Measurements from ENCODE around the gene SPAM1. TPM values are rescaled to one million over a fixed set of nuclear protein-coding genes. Genes with fewer than 3 reads are reported as not detected.
"Not testable (repeated sequence)": the region's sequence is repeated elsewhere in the genome, so short reads cannot be mapped to it uniquely, and the experiment has no call there.

Gene SPAM1
- total RNA-seq, 4 donors from 2014 or later = not detected

DNA sequence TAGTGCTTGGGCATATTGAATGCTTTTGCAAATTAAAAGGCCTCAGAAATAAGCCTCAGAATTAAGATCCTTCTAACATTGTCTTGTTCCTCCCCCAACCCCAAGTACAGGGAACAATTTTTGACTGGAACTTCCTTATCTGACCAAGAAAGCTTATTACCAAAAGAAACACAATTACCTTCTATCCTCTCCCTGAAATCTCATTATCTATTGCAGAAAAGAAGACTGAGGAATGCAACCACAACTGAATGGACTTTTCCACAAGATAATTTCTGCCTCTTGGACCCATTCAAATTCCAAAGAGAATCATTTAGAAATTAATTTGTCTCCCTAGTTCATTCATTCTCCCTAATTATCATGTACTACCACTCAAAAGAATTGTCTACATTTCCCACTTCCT, 36.8 kb upstream of the SPAM1 start:
- Histone ChIP-seq H3K36me3 (no peaks in the 10 kb centered on the region), H3K27ac (no peak overlapping the region), H3K27me3 (no peaks in the 10 kb centered on the region), H3K4me1 (no peaks in the 10 kb centered on the region), H3K9me3 (no peaks in the 10 kb centered on the region), H3K4me3 (no peak overlapping the region)
- DNase-seq = no peak
- TF ChIP-seq, protein P1, sequence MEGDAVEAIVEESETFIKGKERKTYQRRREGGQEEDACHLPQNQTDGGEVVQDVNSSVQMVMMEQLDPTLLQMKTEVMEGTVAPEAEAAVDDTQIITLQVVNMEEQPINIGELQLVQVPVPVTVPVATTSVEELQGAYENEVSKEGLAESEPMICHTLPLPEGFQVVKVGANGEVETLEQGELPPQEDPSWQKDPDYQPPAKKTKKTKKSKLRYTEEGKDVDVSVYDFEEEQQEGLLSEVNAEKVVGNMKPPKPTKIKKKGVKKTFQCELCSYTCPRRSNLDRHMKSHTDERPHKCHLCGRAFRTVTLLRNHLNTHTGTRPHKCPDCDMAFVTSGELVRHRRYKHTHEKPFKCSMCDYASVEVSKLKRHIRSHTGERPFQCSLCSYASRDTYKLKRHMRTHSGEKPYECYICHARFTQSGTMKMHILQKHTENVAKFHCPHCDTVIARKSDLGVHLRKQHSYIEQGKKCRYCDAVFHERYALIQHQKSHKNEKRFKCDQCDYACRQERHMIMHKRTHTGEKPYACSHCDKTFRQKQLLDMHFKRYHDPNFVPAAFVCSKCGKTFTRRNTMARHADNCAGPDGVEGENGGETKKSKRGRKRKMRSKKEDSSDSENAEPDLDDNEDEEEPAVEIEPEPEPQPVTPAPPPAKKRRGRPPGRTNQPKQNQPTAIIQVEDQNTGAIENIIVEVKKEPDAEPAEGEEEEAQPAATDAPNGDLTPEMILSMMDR (IDR thresholded peaks at IDR 0.05) = no peak
- no peak for TF ChIP-seq POLR2A (IDR thresholded peaks at IDR 0.05)
- intact Hi-C loops (cut with DNase I; ENCODE audit: low total_unique reads) = no loop called here

DNA sequence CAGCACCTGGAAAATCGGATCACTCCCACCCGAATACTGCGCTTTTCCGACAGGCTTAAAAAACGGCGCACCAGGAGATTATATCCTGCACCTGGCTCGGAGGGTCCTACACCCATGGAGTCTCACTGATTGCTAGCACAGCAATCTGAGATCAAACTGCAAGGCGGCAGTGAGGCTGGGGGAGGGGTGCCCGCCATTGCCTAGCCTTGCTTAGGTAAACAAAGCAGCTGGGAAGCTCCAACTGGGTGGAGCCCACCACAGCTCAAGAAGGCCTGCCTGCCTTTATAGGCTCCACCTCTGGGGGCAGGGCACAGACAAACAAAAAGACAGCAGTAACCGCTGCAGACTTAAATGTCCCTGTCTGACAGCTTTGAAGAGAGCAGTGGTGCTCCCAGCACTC, 30.3 kb upstream of the SPAM1 start:
- H3K27me3 ChIP-seq; DNase-seq; intact Hi-C loops (cut with DNase I; ENCODE audit: low total_unique reads); H3K9me3 ChIP-seq; H3K27ac ChIP-seq; H3K4me3 ChIP-seq; H3K4me1 ChIP-seq; H3K36me3 ChIP-seq: not testable (repeated sequence)

DNA sequence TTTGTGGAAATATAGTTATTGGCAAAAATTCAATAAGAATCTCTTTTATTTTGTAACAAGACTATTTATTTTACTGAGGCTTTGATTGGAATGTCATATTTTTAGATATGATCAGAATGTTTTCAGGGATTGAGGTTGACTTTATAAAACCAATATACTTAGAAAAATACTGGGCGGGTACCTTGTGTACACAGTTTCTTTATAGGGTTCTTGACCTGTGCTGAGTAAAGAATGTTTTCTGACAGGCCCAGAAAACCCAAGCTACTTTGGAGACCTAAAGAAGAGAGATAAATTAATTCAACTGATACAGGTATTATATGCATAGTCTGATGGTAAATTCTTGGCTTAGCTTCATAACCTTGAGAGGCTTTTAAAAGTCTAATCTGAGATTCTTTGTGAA, 23.9 kb upstream of the SPAM1 start:
- no peaks in the 10 kb centered on the region for H3K36me3 ChIP-seq
- DNase-seq = no peak
- H3K4me1 ChIP-seq = no peaks in the 10 kb centered on the region
- TF ChIP-seq, protein P1 (IDR thresholded peaks at IDR 0.05) = no peak
- no peak for TF ChIP-seq POLR2A (IDR thresholded peaks at IDR 0.05)
- H3K27ac ChIP-seq = no peak overlapping the region
- intact Hi-C loops (cut with DNase I; ENCODE audit: low total_unique reads) = no loop called here
- H3K4me3 ChIP-seq = no peak overlapping the region
- no peaks in the 10 kb centered on the region for H3K9me3 ChIP-seq
- H3K27me3 ChIP-seq = no peaks in the 10 kb centered on the region

DNA sequence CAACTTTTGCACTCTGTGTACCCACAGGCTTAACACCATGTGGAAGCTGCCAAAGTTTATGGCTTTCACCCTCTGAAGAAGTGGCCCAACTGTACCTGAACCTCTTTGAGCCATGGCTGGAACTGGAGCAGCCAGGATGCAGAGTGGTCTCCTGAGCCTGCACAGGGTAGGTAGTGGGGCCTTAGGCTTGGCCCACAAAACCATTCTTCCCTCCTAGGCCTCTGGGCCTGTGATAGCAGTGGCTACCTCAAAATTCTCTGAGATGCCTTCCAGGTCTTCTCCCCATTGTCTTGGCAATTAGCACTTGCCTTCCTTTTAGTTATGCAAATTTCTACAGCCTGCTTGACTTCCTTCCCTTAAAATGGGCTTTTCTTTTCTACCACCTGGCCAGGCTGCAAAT, 19.3 kb upstream of the SPAM1 start:
- no peak overlapping the region for H3K27ac ChIP-seq
- intact Hi-C loops (cut with DNase I; ENCODE audit: low total_unique reads) = no loop called here
- DNase-seq = no peak
- no peaks in the 10 kb centered on the region for H3K9me3 ChIP-seq
- H3K4me1 ChIP-seq = no peaks in the 10 kb centered on the region
- TF ChIP-seq, protein P1 (IDR thresholded peaks at IDR 0.05) = no peak
- TF ChIP-seq POLR2A (IDR thresholded peaks at IDR 0.05) = no peak
- H3K27me3 ChIP-seq = no peaks in the 10 kb centered on the region
- H3K36me3 ChIP-seq = no peaks in the 10 kb centered on the region
- H3K4me3 ChIP-seq = no peak overlapping the region

DNA sequence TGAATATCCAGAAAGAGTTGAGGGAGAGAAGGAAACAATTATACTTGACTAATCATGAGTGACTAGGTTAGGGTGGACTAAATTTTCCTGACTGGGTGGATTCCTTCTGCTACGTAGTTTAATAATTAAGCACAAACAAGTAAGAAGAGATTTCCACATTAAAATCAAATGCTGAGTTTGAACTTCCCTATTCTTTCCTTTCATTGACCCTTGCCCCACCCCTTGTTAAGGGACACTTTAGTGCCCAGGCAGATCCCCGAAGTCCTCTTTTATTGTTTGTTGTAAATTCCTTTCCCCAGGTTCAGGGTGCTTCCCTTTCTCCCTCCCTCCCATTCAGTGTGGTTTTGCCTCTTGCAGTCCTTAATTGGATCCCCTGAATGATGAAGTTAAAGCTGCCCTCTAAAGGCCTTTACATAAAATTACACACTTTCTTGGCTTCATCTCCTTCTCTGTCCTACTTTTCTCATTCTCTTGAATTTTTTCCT, 8.8 kb upstream of the SPAM1 start:
- Histone ChIP-seq H3K27me3 (no peaks in the 10 kb centered on the region), H3K36me3 (no peaks in the 10 kb centered on the region), H3K4me1 (no peaks in the 10 kb centered on the region), H3K4me3 (no peak overlapping the region), H3K27ac (no peak overlapping the region), H3K9me3 (no peaks in the 10 kb centered on the region)
- intact Hi-C loops (cut with DNase I; ENCODE audit: low total_unique reads) = no loop called here
- TF ChIP-seq POLR2A (IDR thresholded peaks at IDR 0.05) = no peak
- TF ChIP-seq, protein P1 (IDR thresholded peaks at IDR 0.05) = peak in 1 of 4 experiments; percentile 14
- DNase-seq = no peak

DNA sequence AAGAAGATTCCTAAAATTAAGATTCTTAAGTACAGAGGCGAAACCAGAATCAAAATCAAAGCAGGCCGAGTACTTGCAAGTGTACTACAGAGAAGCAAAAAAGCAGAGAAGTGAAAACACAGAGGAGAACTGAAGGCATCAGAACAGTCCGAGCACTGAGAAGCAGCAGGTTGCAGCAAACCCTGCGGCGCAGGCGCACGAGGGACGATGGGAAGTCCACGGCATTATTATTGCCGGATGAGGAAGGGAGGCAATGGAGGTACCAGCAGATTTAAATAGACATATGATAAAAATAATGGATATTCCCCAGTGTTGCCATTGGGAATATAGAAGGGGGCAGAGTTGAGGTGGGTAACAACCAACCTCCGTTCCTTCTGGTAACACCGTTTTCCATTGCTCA, 7.2 kb upstream of the SPAM1 start:
- no peak for DNase-seq
- H3K36me3 ChIP-seq = no peaks in the 10 kb centered on the region
- intact Hi-C loops (cut with DNase I; ENCODE audit: low total_unique reads) = no loop called here
- no peaks in the 10 kb centered on the region for H3K4me1 ChIP-seq
- no peaks in the 10 kb centered on the region for H3K9me3 ChIP-seq
- H3K27ac ChIP-seq = no peak overlapping the region
- no peaks in the 10 kb centered on the region for H3K27me3 ChIP-seq
- TF ChIP-seq POLR2A (IDR thresholded peaks at IDR 0.05) = no peak
- TF ChIP-seq, protein P1 (IDR thresholded peaks at IDR 0.05) = no peak
- no peak overlapping the region for H3K4me3 ChIP-seq

Data from uterus (tissue), 4 donors.